ENCODE measurements around the gene APELA.
"Not testable (repeated sequence)": the region's sequence is repeated elsewhere in the genome, so short reads cannot be mapped to it uniquely, and the experiment has no call there.

Gene APELA

DNA sequence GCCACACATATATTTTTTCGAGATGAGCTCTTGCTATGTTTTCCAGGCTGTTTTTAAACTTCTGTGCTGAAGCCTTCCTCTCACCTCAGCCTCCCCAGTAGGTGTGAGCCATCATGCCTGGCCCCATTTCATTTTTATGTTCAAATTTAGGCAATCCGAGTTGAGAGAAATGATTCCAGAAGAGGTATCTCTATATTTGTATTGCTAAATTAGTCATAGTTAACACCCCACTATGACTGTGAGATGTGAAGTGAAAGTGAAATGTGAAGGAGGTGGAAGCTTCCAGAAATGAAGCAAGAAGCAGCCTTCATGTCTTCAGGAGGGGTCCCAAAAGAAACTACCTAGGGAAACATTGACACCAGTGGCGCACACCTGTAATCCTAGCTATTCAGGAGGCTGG is 17.7 kb downstream of the APELA start:
- no peaks in the 10 kb centered on the region for H3K4me1 Mint-ChIP-seq (ENCODE audit: low read depth)
- H3K27ac Mint-ChIP-seq = no peak overlapping the region
- no peaks in the 10 kb centered on the region for H3K9me3 Mint-ChIP-seq (ENCODE audit: low read depth)
- H3K36me3 Mint-ChIP-seq = no peaks in the 10 kb centered on the region
- H3K27me3 Mint-ChIP-seq = peaks cover 9% of the 10 kb centered on the region
- no peak overlapping the region for H3K4me3 Mint-ChIP-seq

DNA sequence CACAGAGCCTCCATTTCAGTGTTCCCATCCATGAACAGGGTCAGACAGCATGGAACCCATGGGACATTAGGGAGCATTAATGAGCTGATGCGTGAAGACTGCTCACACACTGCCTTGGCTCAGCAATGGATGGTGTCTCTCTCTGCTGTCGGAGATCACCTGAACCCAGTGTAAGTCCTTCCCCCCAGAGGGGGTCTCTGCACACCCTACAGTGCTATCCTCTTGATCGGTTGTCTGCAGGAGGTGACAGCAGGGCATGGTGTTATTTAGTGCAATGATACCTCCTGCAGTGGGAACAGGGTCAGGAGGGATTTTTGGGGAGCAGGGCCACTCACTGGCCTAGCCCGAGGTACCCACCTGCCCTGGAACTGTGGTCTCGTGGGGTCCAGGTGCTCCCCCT is 25.6 kb downstream of the APELA start:
- no peaks in the 10 kb centered on the region for H3K36me3 Mint-ChIP-seq
- H3K27ac Mint-ChIP-seq = no peak overlapping the region
- H3K4me3 Mint-ChIP-seq = no peak overlapping the region
- peaks cover 2% of the 10 kb centered on the region for H3K27me3 Mint-ChIP-seq
- H3K9me3 Mint-ChIP-seq (ENCODE audit: low read depth) = no peaks in the 10 kb centered on the region
- H3K4me1 Mint-ChIP-seq (ENCODE audit: low read depth) = no peaks in the 10 kb centered on the region

- Mint-ChIP-seq H3K4me3 (no peak overlapping the region), H3K27ac (no peak overlapping the region), H3K27me3 (peaks cover 2% of the 10 kb centered on the region), H3K4me1 (ENCODE audit: low read depth) (no peaks in the 10 kb centered on the region), H3K36me3 (no peaks in the 10 kb centered on the region), H3K9me3 (ENCODE audit: low read depth) (no peaks in the 10 kb centered on the region)
Observed at GRCh38 chr4:164904336-164904735, 27.4 kb downstream of the APELA start.

DNA sequence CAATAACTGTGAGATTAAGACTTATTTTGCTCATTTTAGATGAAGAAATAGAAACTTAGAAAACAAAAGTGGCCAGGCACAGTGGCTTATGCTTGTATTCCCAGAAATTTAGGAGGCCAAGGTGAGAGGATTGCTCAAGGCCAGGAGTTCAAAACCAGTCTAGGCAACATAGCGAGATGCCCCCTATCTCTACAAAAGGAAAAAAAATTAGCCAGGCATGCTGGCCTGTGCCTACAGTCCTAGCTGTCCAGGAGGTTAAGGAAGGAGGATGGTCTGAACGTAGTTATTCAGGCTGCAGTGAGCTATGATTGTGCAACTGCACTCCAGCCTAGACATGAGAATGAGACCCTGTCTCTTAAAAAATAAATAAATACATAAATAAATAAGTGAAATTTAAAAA is 28.0 kb downstream of the APELA start:
- Mint-ChIP-seq H3K36me3 (no peaks in the 10 kb centered on the region), H3K27ac (no peak overlapping the region)

GRCh38 chr4:164906368-164906767 is 29.4 kb downstream of the APELA start:
- Mint-ChIP-seq H3K9me3 (ENCODE audit: low read depth) (no peaks in the 10 kb centered on the region), H3K4me3 (no peak overlapping the region), H3K27ac (no peak overlapping the region), H3K4me1 (ENCODE audit: low read depth) (no peaks in the 10 kb centered on the region), H3K27me3 (peaks cover 2% of the 10 kb centered on the region), H3K36me3 (no peaks in the 10 kb centered on the region)

More for the DNA sequence above, 28.0 kb downstream of the APELA start:
- Mint-ChIP-seq H3K9me3 (ENCODE audit: low read depth) (no peaks in the 10 kb centered on the region), H3K4me1 (ENCODE audit: low read depth) (no peaks in the 10 kb centered on the region), H3K27me3 (peaks cover 2% of the 10 kb centered on the region), H3K4me3 (no peak overlapping the region)

- not testable (repeated sequence) for H3K4me1 Mint-ChIP-seq (ENCODE audit: low read depth); H3K36me3 Mint-ChIP-seq; H3K4me3 Mint-ChIP-seq; H3K27ac Mint-ChIP-seq; H3K9me3 Mint-ChIP-seq (ENCODE audit: low read depth); H3K27me3 Mint-ChIP-seq
Observed at GRCh38 chr4:164913506-164913905, 36.5 kb downstream of the APELA start.

GRCh38 chr4:164918956-164919355 is 42.0 kb downstream of the APELA start:
- no peaks in the 10 kb centered on the region for H3K36me3 Mint-ChIP-seq
- no peak overlapping the region for H3K4me3 Mint-ChIP-seq
- no peak overlapping the region for H3K27ac Mint-ChIP-seq
- H3K9me3 Mint-ChIP-seq (ENCODE audit: low read depth) = no peaks in the 10 kb centered on the region
- H3K4me1 Mint-ChIP-seq (ENCODE audit: low read depth) = no peaks in the 10 kb centered on the region
- H3K27me3 Mint-ChIP-seq = no peaks in the 10 kb centered on the region

DNA sequence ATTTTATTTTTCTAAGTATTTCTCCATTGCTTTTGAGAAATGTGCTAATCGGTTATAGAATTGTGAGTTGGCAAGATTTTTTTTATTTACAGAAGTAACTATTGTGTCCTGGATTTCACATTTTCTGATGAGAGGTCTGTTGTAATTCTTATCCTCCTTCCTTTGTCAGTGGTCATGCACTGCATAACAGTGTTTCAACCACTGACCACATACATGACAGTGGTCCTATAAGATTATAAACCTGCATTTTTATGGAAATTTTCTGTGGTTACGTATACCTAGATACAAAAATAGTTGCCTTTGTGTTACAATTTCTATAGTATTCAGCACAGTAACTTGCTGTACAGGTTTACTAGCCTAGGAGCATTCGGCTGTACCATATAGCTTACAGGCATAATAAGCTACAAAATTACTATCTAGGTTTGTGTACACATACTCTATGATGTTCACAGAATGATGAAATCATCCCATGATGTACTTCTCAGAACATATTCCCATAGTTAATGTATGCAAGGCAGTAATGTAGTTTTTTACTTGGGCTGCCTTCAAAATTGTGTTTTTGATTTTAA is 47.8 kb downstream of the APELA start:
- no peak overlapping the region for H3K27ac Mint-ChIP-seq
- H3K9me3 Mint-ChIP-seq (ENCODE audit: low read depth) = no peaks in the 10 kb centered on the region
- H3K36me3 Mint-ChIP-seq = no peaks in the 10 kb centered on the region
- H3K27me3 Mint-ChIP-seq = peaks cover 9% of the 10 kb centered on the region
- H3K4me1 Mint-ChIP-seq (ENCODE audit: low read depth) = no peaks in the 10 kb centered on the region
- H3K4me3 Mint-ChIP-seq = no peak overlapping the region

DNA sequence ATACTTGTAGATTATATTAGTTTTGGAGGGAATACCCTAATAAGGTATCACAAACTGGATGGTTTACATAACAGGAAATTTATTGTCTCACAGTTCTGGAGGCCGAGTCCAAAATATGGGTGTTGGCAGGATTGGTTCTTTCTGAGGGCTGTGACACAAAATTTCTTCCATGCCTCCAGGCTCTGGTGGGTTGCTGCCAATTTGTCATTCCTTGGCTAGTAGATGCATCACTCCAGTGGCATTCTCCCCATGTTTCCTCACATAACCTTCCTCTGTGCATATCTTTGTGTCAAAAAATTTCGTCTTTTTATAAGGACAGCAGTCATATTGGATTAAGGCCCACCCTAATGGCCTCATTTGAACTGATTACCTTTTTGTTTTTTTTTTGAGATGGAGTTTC is 49.3 kb downstream of the APELA start:
- H3K9me3 Mint-ChIP-seq (ENCODE audit: low read depth) = no peaks in the 10 kb centered on the region
- H3K4me1 Mint-ChIP-seq (ENCODE audit: low read depth) = no peaks in the 10 kb centered on the region
- no peak overlapping the region for H3K27ac Mint-ChIP-seq
- H3K36me3 Mint-ChIP-seq = no peaks in the 10 kb centered on the region
- H3K4me3 Mint-ChIP-seq = no peak overlapping the region
- H3K27me3 Mint-ChIP-seq = peaks cover 9% of the 10 kb centered on the region

GRCh38 chr4:164927101-164927500 is 50.1 kb downstream of the APELA start:
- not testable (repeated sequence) for H3K27me3 Mint-ChIP-seq; H3K27ac Mint-ChIP-seq; H3K9me3 Mint-ChIP-seq (ENCODE audit: low read depth); H3K4me3 Mint-ChIP-seq; H3K36me3 Mint-ChIP-seq; H3K4me1 Mint-ChIP-seq (ENCODE audit: low read depth)

- no peaks in the 10 kb centered on the region for H3K4me1 Mint-ChIP-seq (ENCODE audit: low read depth)
- H3K9me3 Mint-ChIP-seq (ENCODE audit: low read depth) = no peaks in the 10 kb centered on the region
- H3K27ac Mint-ChIP-seq = no peak overlapping the region
- H3K36me3 Mint-ChIP-seq = no peaks in the 10 kb centered on the region
- H3K27me3 Mint-ChIP-seq = peaks cover 6% of the 10 kb centered on the region
- no peak overlapping the region for H3K4me3 Mint-ChIP-seq
Observed at GRCh38 chr4:164930647-164931046, 53.7 kb downstream of the APELA start.

- Mint-ChIP-seq H3K9me3 (ENCODE audit: low read depth) (no peaks in the 10 kb centered on the region), H3K27ac (no peak overlapping the region), H3K4me1 (ENCODE audit: low read depth) (no peaks in the 10 kb centered on the region), H3K27me3 (peaks cover 7% of the 10 kb centered on the region), H3K36me3 (no peaks in the 10 kb centered on the region), H3K4me3 (no peak overlapping the region)
Observed at GRCh38 chr4:164931551-164932324, 54.8 kb downstream of the APELA start.

DNA sequence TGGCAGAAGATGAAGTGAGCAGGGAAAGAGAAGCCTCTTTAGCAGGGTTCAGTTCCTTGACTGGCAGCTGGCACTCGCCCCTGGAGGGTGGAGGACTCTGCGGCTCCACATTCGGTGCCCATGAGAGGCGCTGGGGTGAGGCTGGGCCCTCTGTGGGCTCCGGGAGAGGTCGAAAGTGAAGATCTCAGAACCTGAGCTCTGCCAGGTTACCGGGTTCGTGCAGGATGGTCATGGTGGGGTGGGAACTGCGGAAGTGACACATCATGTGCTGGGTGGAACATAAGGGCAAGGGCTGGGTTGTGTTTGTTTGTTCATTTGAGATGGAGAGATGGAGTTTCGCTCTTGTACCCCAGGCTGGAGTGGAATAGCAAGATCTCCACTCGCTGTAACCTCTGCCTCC is 56.3 kb downstream of the APELA start:
- peaks cover 2% of the 10 kb centered on the region for H3K27me3 Mint-ChIP-seq
- H3K27ac Mint-ChIP-seq = no peak overlapping the region

GRCh38 chr4:164935363-164935762 is 58.4 kb downstream of the APELA start:
- Mint-ChIP-seq H3K27me3 (peaks cover 9% of the 10 kb centered on the region), H3K4me1 (ENCODE audit: low read depth) (no peaks in the 10 kb centered on the region), H3K4me3 (no peak overlapping the region), H3K27ac (no peak overlapping the region), H3K36me3 (no peaks in the 10 kb centered on the region), H3K9me3 (ENCODE audit: low read depth) (no peaks in the 10 kb centered on the region)

More for the DNA sequence above, 56.3 kb downstream of the APELA start:
- Mint-ChIP-seq H3K4me3 (no peak overlapping the region), H3K36me3 (no peaks in the 10 kb centered on the region), H3K4me1 (ENCODE audit: low read depth) (no peaks in the 10 kb centered on the region), H3K9me3 (ENCODE audit: low read depth) (no peaks in the 10 kb centered on the region)

DNA sequence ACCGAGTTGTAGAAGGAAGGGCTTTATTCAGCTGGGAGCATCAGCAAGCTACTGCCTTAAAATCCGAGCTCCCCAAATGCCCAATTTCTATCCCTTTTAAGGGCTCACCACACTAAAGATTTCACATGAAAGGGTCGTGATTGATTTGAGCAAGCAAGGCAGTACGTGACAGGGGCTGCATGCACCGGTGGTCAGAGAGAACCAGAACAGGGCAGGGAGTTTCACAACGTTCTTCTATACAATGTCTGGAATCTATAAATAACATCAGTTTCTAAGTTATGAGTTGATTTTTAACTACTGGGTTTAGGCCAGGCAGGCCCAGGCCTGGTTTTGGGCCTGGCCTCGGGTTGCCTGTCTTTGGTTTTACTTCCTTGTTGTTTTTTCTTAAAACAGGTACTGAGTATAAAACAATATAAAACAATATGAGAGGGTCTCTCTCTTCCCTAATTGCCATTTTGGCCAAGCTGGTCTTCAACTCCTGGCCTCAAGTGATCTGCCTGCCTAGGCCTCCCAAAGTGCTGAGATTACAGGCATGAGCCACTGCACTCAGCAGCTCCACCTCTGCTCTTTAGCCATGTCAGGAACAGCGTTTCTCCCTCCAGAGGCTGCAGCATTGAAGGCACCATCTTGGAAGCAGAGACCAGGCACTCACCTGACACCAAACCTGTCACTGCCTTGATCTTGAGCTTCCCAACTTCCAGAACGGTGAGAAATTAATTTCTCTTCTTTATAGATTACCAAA is 59.1 kb downstream of the APELA start:
- not testable (repeated sequence) for H3K27ac Mint-ChIP-seq; H3K27me3 Mint-ChIP-seq; H3K4me3 Mint-ChIP-seq; H3K36me3 Mint-ChIP-seq; H3K4me1 Mint-ChIP-seq (ENCODE audit: low read depth); H3K9me3 Mint-ChIP-seq (ENCODE audit: low read depth)

Data from activated naive CD8-positive, alpha-beta T cell (primary cell).